Measurements from ENCODE around the gene CLEC10A. TPM values are rescaled to one million over a fixed set of nuclear protein-coding genes. Genes with fewer than 3 reads are reported as not detected.

Gene CLEC10A
- total and polyA plus RNA-seq, 2 experiments from 2014 or later: not detected

DNA sequence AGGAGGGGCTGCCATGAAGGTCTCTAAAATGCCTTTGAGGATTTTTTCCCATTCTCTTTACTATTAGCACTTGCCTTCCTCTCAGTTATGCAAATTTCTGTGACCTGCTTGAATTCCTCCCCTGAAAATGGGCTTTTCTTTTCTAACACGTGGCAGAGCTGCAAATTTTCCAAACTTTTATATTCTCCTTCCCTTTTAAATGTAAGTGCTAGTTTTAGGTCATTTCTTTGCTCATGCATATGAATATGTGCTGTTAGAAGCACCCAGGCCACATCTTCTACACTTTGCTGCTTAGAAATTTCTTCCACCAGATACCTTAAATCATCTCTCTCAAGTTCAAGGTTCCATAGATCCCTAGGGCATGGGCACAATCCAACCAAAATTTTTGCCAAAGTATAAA lies 11.8 kb downstream of the CLEC10A start:
- Histone ChIP-seq H3K27me3 (ENCODE audit: insufficient read depth) (no peaks in the 10 kb centered on the region), H3K9me2 (ENCODE audit: insufficient read depth) (no peaks in the 10 kb centered on the region), H2AFZ (no peak overlapping the region), H3K79me2 (replicated peaks; ENCODE audit: insufficient read depth) (no peaks in the 10 kb centered on the region), H3F3A (replicated peaks; ENCODE audit: low read depth) (no peaks in the 10 kb centered on the region), H3K36me3 (ENCODE audit: insufficient read depth) (no peaks in the 10 kb centered on the region), H3K27ac (ENCODE audit: low read depth) (no peak overlapping the region), H3K4me1 (ENCODE audit: insufficient read depth) (no peaks in the 10 kb centered on the region), H4K20me1 (replicated peaks; ENCODE audit: insufficient read depth) (no peaks in the 10 kb centered on the region), H3K4me2 (no peak overlapping the region), H3K4me3 (no peak overlapping the region)
- no peaks in the 10 kb centered on the region; the same call in 2 of the 3 replicates for H3K4me1 Mint-ChIP-seq
- DNase-seq (ENCODE audit: low spot score): no peak
- H3K36me3 Mint-ChIP-seq (ENCODE audit: low read depth): peaks cover 22% of the 10 kb centered on the region
- ATAC-seq: no peak
- peaks cover 33% of the 10 kb centered on the region for H3K9me3 Mint-ChIP-seq
- TF ChIP-seq, protein P1, sequence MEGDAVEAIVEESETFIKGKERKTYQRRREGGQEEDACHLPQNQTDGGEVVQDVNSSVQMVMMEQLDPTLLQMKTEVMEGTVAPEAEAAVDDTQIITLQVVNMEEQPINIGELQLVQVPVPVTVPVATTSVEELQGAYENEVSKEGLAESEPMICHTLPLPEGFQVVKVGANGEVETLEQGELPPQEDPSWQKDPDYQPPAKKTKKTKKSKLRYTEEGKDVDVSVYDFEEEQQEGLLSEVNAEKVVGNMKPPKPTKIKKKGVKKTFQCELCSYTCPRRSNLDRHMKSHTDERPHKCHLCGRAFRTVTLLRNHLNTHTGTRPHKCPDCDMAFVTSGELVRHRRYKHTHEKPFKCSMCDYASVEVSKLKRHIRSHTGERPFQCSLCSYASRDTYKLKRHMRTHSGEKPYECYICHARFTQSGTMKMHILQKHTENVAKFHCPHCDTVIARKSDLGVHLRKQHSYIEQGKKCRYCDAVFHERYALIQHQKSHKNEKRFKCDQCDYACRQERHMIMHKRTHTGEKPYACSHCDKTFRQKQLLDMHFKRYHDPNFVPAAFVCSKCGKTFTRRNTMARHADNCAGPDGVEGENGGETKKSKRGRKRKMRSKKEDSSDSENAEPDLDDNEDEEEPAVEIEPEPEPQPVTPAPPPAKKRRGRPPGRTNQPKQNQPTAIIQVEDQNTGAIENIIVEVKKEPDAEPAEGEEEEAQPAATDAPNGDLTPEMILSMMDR (conservative IDR thresholded peaks at IDR 0.05; ENCODE audit: low read depth in 2 of 2): no peak
- no peak for TF ChIP-seq ZNF114 (CRISPR knock-in tag; IDR thresholded peaks at IDR 0.05)
- TF ChIP-seq NANOG (IDR thresholded peaks at IDR 0.05; ENCODE audit: borderline replicate concordance): no peak
- TF ChIP-seq POLR2AphosphoS5 (IDR thresholded peaks at IDR 0.05; ENCODE audit: low read depth): no peak
- TF ChIP-seq ZNF331 (CRISPR knock-in tag; IDR thresholded peaks at IDR 0.05; ENCODE audit: low read depth): no peak
- TF ChIP-seq EZH2 (IDR thresholded peaks at IDR 0.05; ENCODE audit: low read depth, unreplicated experiment): no peak
- no peak for TF ChIP-seq STAT1 (IDR thresholded peaks at IDR 0.05; ENCODE audit: unreplicated experiment)
- TF ChIP-seq EZH2phosphoT487 (IDR thresholded peaks at IDR 0.05; ENCODE audit: unreplicated experiment): no peak
- TF ChIP-seq, protein P2, sequence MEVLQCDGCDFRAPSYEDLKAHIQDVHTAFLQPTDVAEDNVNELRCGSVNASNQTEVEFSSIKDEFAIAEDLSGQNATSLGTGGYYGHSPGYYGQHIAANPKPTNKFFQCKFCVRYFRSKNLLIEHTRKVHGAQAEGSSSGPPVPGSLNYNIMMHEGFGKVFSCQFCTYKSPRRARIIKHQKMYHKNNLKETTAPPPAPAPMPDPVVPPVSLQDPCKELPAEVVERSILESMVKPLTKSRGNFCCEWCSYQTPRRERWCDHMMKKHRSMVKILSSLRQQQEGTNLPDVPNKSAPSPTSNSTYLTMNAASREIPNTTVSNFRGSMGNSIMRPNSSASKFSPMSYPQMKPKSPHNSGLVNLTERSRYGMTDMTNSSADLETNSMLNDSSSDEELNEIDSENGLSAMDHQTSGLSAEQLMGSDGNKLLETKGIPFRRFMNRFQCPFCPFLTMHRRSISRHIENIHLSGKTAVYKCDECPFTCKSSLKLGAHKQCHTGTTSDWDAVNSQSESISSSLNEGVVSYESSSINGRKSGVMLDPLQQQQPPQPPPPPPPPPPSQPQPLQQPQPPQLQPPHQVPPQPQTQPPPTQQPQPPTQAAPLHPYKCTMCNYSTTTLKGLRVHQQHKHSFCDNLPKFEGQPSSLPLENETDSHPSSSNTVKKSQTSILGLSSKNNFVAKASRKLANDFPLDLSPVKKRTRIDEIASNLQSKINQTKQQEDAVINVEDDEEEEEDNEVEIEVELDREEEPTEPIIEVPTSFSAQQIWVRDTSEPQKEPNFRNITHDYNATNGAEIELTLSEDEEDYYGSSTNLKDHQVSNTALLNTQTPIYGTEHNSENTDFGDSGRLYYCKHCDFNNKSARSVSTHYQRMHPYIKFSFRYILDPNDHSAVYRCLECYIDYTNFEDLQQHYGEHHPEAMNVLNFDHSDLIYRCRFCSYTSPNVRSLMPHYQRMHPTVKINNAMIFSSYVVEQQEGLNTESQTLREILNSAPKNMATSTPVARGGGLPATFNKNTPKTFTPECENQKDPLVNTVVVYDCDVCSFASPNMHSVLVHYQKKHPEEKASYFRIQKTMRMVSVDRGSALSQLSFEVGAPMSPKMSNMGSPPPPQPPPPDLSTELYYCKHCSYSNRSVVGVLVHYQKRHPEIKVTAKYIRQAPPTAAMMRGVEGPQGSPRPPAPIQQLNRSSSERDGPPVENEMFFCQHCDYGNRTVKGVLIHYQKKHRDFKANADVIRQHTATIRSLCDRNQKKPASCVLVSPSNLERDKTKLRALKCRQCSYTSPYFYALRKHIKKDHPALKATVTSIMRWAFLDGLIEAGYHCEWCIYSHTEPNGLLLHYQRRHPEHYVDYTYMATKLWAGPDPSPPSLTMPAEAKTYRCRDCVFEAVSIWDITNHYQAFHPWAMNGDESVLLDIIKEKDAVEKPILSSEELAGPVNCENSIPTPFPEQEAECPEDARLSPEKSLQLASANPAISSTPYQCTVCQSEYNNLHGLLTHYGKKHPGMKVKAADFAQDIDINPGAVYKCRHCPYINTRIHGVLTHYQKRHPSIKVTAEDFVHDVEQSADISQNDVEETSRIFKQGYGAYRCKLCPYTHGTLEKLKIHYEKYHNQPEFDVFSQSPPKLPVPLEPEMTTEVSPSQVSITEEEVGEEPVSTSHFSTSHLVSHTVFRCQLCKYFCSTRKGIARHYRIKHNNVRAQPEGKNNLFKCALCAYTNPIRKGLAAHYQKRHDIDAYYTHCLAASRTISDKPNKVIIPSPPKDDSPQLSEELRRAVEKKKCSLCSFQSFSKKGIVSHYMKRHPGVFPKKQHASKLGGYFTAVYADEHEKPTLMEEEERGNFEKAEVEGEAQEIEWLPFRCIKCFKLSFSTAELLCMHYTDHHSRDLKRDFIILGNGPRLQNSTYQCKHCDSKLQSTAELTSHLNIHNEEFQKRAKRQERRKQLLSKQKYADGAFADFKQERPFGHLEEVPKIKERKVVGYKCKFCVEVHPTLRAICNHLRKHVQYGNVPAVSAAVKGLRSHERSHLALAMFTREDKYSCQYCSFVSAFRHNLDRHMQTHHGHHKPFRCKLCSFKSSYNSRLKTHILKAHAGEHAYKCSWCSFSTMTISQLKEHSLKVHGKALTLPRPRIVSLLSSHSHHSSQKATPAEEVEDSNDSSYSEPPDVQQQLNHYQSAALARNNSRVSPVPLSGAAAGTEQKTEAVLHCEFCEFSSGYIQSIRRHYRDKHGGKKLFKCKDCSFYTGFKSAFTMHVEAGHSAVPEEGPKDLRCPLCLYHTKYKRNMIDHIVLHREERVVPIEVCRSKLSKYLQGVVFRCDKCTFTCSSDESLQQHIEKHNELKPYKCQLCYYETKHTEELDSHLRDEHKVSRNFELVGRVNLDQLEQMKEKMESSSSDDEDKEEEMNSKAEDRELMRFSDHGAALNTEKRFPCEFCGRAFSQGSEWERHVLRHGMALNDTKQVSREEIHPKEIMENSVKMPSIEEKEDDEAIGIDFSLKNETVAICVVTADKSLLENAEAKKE (CRISPR knock-in tag; IDR thresholded peaks at IDR 0.05): no peak
- TF ChIP-seq, protein P3, sequence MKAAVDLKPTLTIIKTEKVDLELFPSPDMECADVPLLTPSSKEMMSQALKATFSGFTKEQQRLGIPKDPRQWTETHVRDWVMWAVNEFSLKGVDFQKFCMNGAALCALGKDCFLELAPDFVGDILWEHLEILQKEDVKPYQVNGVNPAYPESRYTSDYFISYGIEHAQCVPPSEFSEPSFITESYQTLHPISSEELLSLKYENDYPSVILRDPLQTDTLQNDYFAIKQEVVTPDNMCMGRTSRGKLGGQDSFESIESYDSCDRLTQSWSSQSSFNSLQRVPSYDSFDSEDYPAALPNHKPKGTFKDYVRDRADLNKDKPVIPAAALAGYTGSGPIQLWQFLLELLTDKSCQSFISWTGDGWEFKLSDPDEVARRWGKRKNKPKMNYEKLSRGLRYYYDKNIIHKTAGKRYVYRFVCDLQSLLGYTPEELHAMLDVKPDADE (IDR thresholded peaks at IDR 0.05): no peak
- TF ChIP-seq, protein P4, sequence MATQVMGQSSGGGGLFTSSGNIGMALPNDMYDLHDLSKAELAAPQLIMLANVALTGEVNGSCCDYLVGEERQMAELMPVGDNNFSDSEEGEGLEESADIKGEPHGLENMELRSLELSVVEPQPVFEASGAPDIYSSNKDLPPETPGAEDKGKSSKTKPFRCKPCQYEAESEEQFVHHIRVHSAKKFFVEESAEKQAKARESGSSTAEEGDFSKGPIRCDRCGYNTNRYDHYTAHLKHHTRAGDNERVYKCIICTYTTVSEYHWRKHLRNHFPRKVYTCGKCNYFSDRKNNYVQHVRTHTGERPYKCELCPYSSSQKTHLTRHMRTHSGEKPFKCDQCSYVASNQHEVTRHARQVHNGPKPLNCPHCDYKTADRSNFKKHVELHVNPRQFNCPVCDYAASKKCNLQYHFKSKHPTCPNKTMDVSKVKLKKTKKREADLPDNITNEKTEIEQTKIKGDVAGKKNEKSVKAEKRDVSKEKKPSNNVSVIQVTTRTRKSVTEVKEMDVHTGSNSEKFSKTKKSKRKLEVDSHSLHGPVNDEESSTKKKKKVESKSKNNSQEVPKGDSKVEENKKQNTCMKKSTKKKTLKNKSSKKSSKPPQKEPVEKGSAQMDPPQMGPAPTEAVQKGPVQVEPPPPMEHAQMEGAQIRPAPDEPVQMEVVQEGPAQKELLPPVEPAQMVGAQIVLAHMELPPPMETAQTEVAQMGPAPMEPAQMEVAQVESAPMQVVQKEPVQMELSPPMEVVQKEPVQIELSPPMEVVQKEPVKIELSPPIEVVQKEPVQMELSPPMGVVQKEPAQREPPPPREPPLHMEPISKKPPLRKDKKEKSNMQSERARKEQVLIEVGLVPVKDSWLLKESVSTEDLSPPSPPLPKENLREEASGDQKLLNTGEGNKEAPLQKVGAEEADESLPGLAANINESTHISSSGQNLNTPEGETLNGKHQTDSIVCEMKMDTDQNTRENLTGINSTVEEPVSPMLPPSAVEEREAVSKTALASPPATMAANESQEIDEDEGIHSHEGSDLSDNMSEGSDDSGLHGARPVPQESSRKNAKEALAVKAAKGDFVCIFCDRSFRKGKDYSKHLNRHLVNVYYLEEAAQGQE (IDR thresholded peaks at IDR 0.05; ENCODE audit: unreplicated experiment): no peak
- no peak for TF ChIP-seq CREB1 (CRISPR knock-in tag; IDR thresholded peaks at IDR 0.05; ENCODE audit: low read depth)
- no peak for TF ChIP-seq JUNB (IDR thresholded peaks at IDR 0.05; ENCODE audit: unreplicated experiment)
- H3K27ac Mint-ChIP-seq: no peak overlapping the region
- H3K27me3 Mint-ChIP-seq (ENCODE audit: insufficient read depth, low read depth, poor library complexity): peaks cover 14% of the 10 kb centered on the region
- no peak overlapping the region for H3K4me3 Mint-ChIP-seq

All from GM23338 (cell line).